ENCODE data around the gene TTC33. TPM values are rescaled to one million over a fixed set of nuclear protein-coding genes. Genes with fewer than 3 reads are reported as not detected.

Gene TTC33
- 9.7 and 10.1 TPM in 2 replicates for total RNA-seq

DNA sequence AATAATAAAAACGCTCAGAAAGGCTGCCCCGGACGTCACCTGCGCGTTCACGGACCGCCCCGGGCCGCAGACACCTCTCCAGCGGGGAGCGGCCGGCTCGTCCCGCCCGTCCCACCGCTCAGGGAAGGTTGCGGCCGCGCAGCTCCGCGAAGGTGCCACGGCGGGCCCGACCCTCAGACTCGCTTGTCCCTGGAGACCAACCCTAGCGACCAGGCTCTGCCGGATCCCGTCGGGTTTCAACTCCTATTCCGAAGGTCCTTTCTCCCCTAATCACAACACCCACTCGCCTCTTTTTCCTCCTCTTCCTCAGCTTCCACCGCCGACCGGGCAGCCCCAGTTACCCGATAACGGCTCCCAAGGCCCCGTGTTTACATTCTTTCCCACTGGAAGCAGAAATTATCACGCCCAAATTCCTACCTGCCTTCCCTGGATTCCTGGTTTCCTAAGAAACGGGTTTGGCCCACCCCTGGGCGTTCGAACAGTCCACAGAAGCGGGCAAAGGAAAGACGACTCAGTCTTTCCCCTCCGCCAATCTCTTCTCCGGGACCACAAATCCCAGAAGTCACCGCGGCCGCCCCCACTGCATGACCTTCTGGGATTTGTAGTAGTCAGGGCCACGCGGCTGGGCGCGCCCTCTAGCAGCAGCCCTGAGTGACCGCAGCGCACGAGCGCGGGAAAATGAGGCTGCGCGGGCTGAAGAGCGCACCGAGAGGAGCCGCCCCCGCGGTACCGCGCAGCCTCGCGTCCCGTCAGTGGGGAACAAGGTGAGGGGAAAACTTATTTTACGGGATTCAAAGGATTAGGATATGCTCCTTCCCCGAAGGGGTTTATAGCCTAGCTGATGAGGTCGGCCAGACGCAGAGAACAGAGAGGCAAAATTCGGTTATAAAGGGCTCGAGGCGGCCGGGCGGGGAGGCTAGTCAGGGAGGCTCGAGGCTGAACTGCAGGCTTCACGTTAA is at the start of gene TTC33:
Gene TTC33, minus strand, starts transcription at position 555 of the 959 bp plus-strand sequence. CDS start 8,943 bp downstream, outside the sequence.
- Histone ChIP-seq H3K36me3 (ENCODE audit: control insufficient read depth, insufficient read depth, low read length) (no peaks in the 10 kb centered on the region), H3K4me3 (ENCODE audit: low read depth, low read length) (peak within 1 kb of the TSS; percentile 75), H3K27me3 (ENCODE audit: control insufficient read depth, insufficient read depth, low read length) (no peaks in the 10 kb centered on the region)
- TF ChIP-seq, protein P1, sequence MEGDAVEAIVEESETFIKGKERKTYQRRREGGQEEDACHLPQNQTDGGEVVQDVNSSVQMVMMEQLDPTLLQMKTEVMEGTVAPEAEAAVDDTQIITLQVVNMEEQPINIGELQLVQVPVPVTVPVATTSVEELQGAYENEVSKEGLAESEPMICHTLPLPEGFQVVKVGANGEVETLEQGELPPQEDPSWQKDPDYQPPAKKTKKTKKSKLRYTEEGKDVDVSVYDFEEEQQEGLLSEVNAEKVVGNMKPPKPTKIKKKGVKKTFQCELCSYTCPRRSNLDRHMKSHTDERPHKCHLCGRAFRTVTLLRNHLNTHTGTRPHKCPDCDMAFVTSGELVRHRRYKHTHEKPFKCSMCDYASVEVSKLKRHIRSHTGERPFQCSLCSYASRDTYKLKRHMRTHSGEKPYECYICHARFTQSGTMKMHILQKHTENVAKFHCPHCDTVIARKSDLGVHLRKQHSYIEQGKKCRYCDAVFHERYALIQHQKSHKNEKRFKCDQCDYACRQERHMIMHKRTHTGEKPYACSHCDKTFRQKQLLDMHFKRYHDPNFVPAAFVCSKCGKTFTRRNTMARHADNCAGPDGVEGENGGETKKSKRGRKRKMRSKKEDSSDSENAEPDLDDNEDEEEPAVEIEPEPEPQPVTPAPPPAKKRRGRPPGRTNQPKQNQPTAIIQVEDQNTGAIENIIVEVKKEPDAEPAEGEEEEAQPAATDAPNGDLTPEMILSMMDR (IDR thresholded peaks at IDR 0.05; ENCODE audit: insufficient read depth, low read length, severe bottlenecking), result peak; percentile 80
- peak; percentile 84 for DNase-seq (ENCODE audit: low read depth)
- FAIRE-seq, result no peak

- no peaks in the 10 kb centered on the region for H3K36me3 ChIP-seq (ENCODE audit: control insufficient read depth, insufficient read depth, low read length)
- no peak overlapping the region for H3K4me3 ChIP-seq (ENCODE audit: low read depth, low read length)
- H3K27me3 ChIP-seq (ENCODE audit: control insufficient read depth, insufficient read depth, low read length), result no peaks in the 10 kb centered on the region
- DNase-seq (ENCODE audit: low read depth) (no peak), FAIRE-seq (no peak)
- TF ChIP-seq, protein P1 (IDR thresholded peaks at IDR 0.05; ENCODE audit: insufficient read depth, low read length, severe bottlenecking), result no peak
Measured at GRCh38 chr5:40801771-40802562, 46.2 kb upstream of the TTC33 start.

DNA sequence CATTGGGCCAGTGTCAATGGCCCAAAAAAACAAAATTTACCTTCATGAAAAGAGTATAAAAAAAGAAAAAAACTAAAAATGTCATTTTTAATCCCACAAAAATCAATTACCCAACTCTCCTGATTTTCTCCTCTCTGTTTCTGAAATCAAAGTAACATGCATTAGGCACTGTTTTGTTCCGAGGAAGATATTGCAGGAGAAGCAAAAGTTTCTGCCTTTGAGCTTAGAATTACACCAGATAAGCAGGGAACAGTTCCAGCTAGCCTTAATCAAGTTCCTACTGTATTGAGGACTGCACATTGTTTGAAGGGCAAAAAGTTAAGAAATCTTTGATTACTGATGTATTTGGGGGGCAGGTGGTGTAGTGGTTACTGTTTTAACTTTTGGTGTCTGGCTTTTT is 43.5 kb upstream of the TTC33 start:
- DNase-seq (ENCODE audit: low read depth) (no peak), FAIRE-seq (no peak)
- TF ChIP-seq, protein P1 (IDR thresholded peaks at IDR 0.05; ENCODE audit: insufficient read depth, low read length, severe bottlenecking), result no peak
- no peak overlapping the region for H3K4me3 ChIP-seq (ENCODE audit: low read depth, low read length)
- no peaks in the 10 kb centered on the region for H3K36me3 ChIP-seq (ENCODE audit: control insufficient read depth, insufficient read depth, low read length)
- no peaks in the 10 kb centered on the region for H3K27me3 ChIP-seq (ENCODE audit: control insufficient read depth, insufficient read depth, low read length)

GRCh38 chr5:40798801-40799210 is 43.0 kb upstream of the TTC33 start:
- FAIRE-seq (no peak), DNase-seq (ENCODE audit: low read depth) (peak; percentile 50)
- Histone ChIP-seq H3K36me3 (ENCODE audit: control insufficient read depth, insufficient read depth, low read length) (no peaks in the 10 kb centered on the region), H3K27me3 (ENCODE audit: control insufficient read depth, insufficient read depth, low read length) (no peaks in the 10 kb centered on the region), H3K4me3 (ENCODE audit: low read depth, low read length) (peak overlapping the region; percentile 71)
- TF ChIP-seq, protein P1 (IDR thresholded peaks at IDR 0.05; ENCODE audit: insufficient read depth, low read length, severe bottlenecking), result no peak

DNA sequence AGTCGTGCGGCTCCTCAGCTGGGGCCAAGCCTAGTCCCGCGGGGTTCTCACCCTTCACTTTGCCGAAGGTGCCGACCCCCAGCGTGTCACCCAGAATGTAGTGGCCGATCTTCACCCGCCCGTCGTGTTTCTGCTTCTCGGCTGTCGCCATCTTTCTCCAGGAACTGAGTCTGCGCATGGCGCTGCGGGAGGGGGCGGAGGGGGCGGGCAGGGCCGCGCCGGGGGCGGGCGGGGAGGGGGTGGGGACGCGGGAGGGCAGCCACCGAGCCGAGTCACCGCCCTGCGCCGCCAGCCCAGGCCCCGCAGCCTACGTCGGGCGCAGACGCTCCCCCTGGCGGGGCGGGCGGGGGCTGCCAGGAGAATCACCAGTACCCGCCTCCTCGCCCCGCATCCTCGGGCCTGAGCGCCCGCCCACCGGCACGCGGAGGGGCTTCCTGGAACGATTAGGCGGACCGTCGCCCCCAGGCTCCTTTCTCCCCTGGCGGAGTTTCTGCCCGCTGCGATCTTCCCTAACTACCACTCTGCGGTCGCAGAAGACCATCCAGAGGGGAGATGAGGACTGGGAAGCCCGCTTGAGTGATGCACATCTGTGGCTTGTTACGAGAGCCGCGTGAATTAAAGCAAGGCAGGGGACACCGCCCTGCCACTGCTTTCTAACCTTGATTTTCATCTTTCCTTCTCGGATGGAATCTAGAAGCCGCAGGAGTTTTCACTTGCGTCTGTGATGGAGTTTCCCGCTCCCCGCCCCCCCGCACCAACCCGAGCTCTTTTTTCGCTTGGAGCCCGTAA is 42.4 kb upstream of the TTC33 start, which contains the start of gene PRKAA1:
Gene PRKAA1, minus strand, starts transcription at position 363 of the 789 bp plus-strand sequence. Its CDS starts 185 bp downstream, at position 178.
- H3K36me3 ChIP-seq (ENCODE audit: control insufficient read depth, insufficient read depth, low read length), result no peaks in the 10 kb centered on the region
- TF ChIP-seq, protein P1 (IDR thresholded peaks at IDR 0.05; ENCODE audit: insufficient read depth, low read length, severe bottlenecking), result peak; percentile 77
- FAIRE-seq, result no peak
- peak; percentile 61 for DNase-seq (ENCODE audit: low read depth)
- no peaks in the 10 kb centered on the region for H3K27me3 ChIP-seq (ENCODE audit: control insufficient read depth, insufficient read depth, low read length)
- H3K4me3 ChIP-seq (ENCODE audit: low read depth, low read length), result peak within 1 kb of the TSS; percentile 71

All from bronchial epithelial cell (primary cell).